ENCODE results near the gene LONRF3.
"Not testable (repeated sequence)": the region's sequence is repeated elsewhere in the genome, so short reads cannot be mapped to it uniquely, and the experiment has no call there.

Gene LONRF3

GRCh38 chrX:118983513-118983912 is 9.1 kb downstream of the LONRF3 start:
- DNase-seq (ENCODE audit: low spot score), result no peak

GRCh38 chrX:118988911-118989310 is 14.5 kb downstream of the LONRF3 start:
- DNase-seq (ENCODE audit: low spot score), result no peak

GRCh38 chrX:118989886-118990285 is 15.5 kb downstream of the LONRF3 start:
- no peak for DNase-seq (ENCODE audit: low spot score)

GRCh38 chrX:118990512-118991227 is 16.3 kb downstream of the LONRF3 start:
- no peak for DNase-seq (ENCODE audit: low spot score)

GRCh38 chrX:118992441-118993121 is 18.2 kb downstream of the LONRF3 start:
- DNase-seq (ENCODE audit: low spot score), result not testable (repeated sequence)

- no peak for DNase-seq (ENCODE audit: low spot score)
Observed at GRCh38 chrX:119003462-119003861, 29.0 kb downstream of the LONRF3 start.

GRCh38 chrX:119004920-119005524 is 30.6 kb downstream of the LONRF3 start:
- peak; percentile 63 for DNase-seq (ENCODE audit: low spot score)

GRCh38 chrX:119007189-119007770 is 32.9 kb downstream of the LONRF3 start:
- DNase-seq (ENCODE audit: low spot score), result no peak

- peak; percentile 41 for DNase-seq (ENCODE audit: low spot score)
Observed at GRCh38 chrX:119008110-119008744, 33.8 kb downstream of the LONRF3 start.

GRCh38 chrX:119009071-119009470 is 34.7 kb downstream of the LONRF3 start:
- no peak for DNase-seq (ENCODE audit: low spot score)

- DNase-seq (ENCODE audit: low spot score), result no peak
Observed at GRCh38 chrX:119010491-119010890, 36.1 kb downstream of the LONRF3 start.

GRCh38 chrX:119013164-119013563 is 38.7 kb downstream of the LONRF3 start:
- DNase-seq (ENCODE audit: low spot score), result no peak

GRCh38 chrX:119015407-119016237 is 41.2 kb downstream of the LONRF3 start:
- DNase-seq (ENCODE audit: low spot score), result no peak

GRCh38 chrX:119017077-119017476 is 42.7 kb downstream of the LONRF3 start:
- DNase-seq (ENCODE audit: low spot score), result no peak

- DNase-seq (ENCODE audit: low spot score), result no peak
Observed at GRCh38 chrX:119025900-119026299, 51.5 kb downstream of the LONRF3 start.

- DNase-seq (ENCODE audit: low spot score), result not testable (repeated sequence)
Observed at GRCh38 chrX:119026344-119026743, 51.9 kb downstream of the LONRF3 start.

- not testable (repeated sequence) for DNase-seq (ENCODE audit: low spot score)
Observed at GRCh38 chrX:119027960-119028732, 53.7 kb downstream of the LONRF3 start.

GRCh38 chrX:119028733-119029330 is 54.4 kb downstream of the LONRF3 start:
- DNase-seq (ENCODE audit: low spot score), result no peak

- not testable (repeated sequence) for DNase-seq (ENCODE audit: low spot score)
Observed at GRCh38 chrX:119029656-119030055, 55.2 kb downstream of the LONRF3 start.

- no peak for DNase-seq (ENCODE audit: low spot score)
Observed at GRCh38 chrX:119030990-119031389, 56.6 kb downstream of the LONRF3 start.

Data from iPS-NIHi11 (cell line).